LNCAP (cell line): ENCODE measurements around the gene CDCA7.

ENCODE experiments used
- CTCF ChIP-seq: fragments of 450-650 bp; IDR thresholded peaks from 2 replicates; pipeline ENCODE4 v1.5.1; 2017; ENCODE audit warnings: mild to moderate bottlenecking

Gene CDCA7

GRCh38 chr2:173339807-173340206 is 14.9 kb upstream of the CDCA7 start:
- TF ChIP-seq CTCF: no peak

- TF ChIP-seq CTCF: no peak
Observed at GRCh38 chr2:173343921-173344320, 10.8 kb upstream of the CDCA7 start.

- TF ChIP-seq CTCF: no peak
Observed at GRCh38 chr2:173346035-173346434, 8.6 kb upstream of the CDCA7 start.

GRCh38 chr2:173347305-173348168 is 7.1 kb upstream of the CDCA7 start:
- no peak for TF ChIP-seq CTCF

GRCh38 chr2:173349287-173349686 is 5.4 kb upstream of the CDCA7 start:
- TF ChIP-seq CTCF: no peak

- TF ChIP-seq CTCF: no peak
Observed at GRCh38 chr2:173350383-173350782, 4.3 kb upstream of the CDCA7 start.

GRCh38 chr2:173351879-173352278 is 2.8 kb upstream of the CDCA7 start:
- TF ChIP-seq CTCF: no peak

GRCh38 chr2:173353556-173353955 is 1.1 kb upstream of the CDCA7 start:
- TF ChIP-seq CTCF: no peak
